SK-N-SH treated with all-trans-retinoic acid at 6 μM for 48 hours (cell line): Measurements from ENCODE around the gene CFL2.

Experiments used
- ATAC-seq: fragments of 200-7000 bp; cut with Tn5 transposase; 3 replicates; pipeline ENCODE4 v1.9.1; 2020; ENCODE audit warnings: mild to moderate bottlenecking, moderate library complexity
- ARNTL ChIP-seq: fragments of 450-650 bp; formaldehyde crosslinking; IDR thresholded peaks from 2 replicates; pipeline ENCODE4 v1.5.0; 2020; ENCODE audit warnings: low read depth, mild to moderate bottlenecking, moderate library complexity, borderline replicate concordance
- BACH2 ChIP-seq: fragments of 250-450 bp; sonication (Bioruptor Pico); IDR thresholded peaks from 2 replicates; pipeline ENCODE4 v1.9.0; 2021; ENCODE audit warnings: mild to moderate bottlenecking, borderline replicate concordance
- CREB5 ChIP-seq: fragments of 250-450 bp; sonication (Bioruptor Pico); IDR thresholded peaks from 2 replicates; pipeline ENCODE4 v1.5.1; 2020; ENCODE audit warnings: low read depth, mild to moderate bottlenecking, moderate library complexity
- CSDC2 ChIP-seq: fragments of 250-450 bp; sonication (Bioruptor Pico); IDR thresholded peaks from 2 replicates; pipeline ENCODE4 v1.5.0; 2020; ENCODE audit warnings: mild to moderate bottlenecking, moderate library complexity
- CSRNP3 ChIP-seq: fragments of 250-450 bp; sonication (Bioruptor Pico); IDR thresholded peaks from 2 replicates; pipeline ENCODE4 v1.5.1; 2021; ENCODE audit warnings: mild to moderate bottlenecking, moderate library complexity
- ESRRG ChIP-seq: fragments of 250-450 bp; sonication (Bioruptor Pico); IDR thresholded peaks from 2 replicates; pipeline ENCODE4 v1.6.1; 2021; ENCODE audit warnings: mild to moderate bottlenecking
- GLIS3 ChIP-seq: fragments of 250-450 bp; sonication (Bioruptor Pico); IDR thresholded peaks from 2 replicates; pipeline ENCODE4 v1.5.0; 2020; ENCODE audit warnings: mild to moderate bottlenecking, moderate library complexity
- ISL1 ChIP-seq: fragments of 250-450 bp; sonication (Bioruptor Pico); IDR thresholded peaks from 2 replicates; pipeline ENCODE4 v2.1.2; 2022; ENCODE audit warnings: mild to moderate bottlenecking, moderate library complexity
- OSR1 ChIP-seq: fragments of 250-450 bp; sonication (Bioruptor Pico); IDR thresholded peaks from 2 replicates; pipeline ENCODE4 v1.8.0; 2022; ENCODE audit warnings: moderate library complexity, mild to moderate bottlenecking, inconsistent platforms
- PATZ1 ChIP-seq: fragments of 250-450 bp; sonication (Bioruptor Pico); IDR thresholded peaks from 2 replicates; pipeline ENCODE4 v1.8.0; 2020; ENCODE audit warnings: mild to moderate bottlenecking, moderate library complexity, borderline replicate concordance
- POU6F1 ChIP-seq: fragments of 250-450 bp; sonication (Bioruptor Pico); IDR thresholded peaks from 2 replicates; pipeline ENCODE4 v1.8.0; 2021; ENCODE audit warnings: low read depth, mild to moderate bottlenecking, moderate library complexity, borderline replicate concordance
- PPARA ChIP-seq: fragments of 250-450 bp; sonication (Bioruptor Pico); IDR thresholded peaks from 2 replicates; pipeline ENCODE4 v1.5.0; 2020; ENCODE audit warnings: mild to moderate bottlenecking, borderline replicate concordance
- RARB ChIP-seq: fragments of 250-450 bp; sonication (Bioruptor Pico); IDR thresholded peaks from 2 replicates; pipeline ENCODE4 v1.8.0; 2021; ENCODE audit warnings: mild to moderate bottlenecking, moderate library complexity
- SNAI2 ChIP-seq: fragments of 250-450 bp; sonication (Bioruptor Pico); IDR thresholded peaks from 2 replicates; pipeline ENCODE4 v1.5.0; 2020; ENCODE audit warnings: mild to moderate bottlenecking, moderate library complexity
- TCF4 ChIP-seq: fragments of 250-450 bp; sonication (Bioruptor Pico); IDR thresholded peaks from 2 replicates; pipeline ENCODE4 v1.8.0; 2021; ENCODE audit warnings: mild to moderate bottlenecking, moderate library complexity, borderline replicate concordance
- TOX ChIP-seq: fragments of 250-450 bp; sonication (Bioruptor Pico); IDR thresholded peaks from 2 replicates; pipeline ENCODE4 v1.8.0; 2021; ENCODE audit warnings: mild to moderate bottlenecking, moderate library complexity, borderline replicate concordance
- TSHZ2 ChIP-seq: fragments of 250-450 bp; sonication (Bioruptor Pico); IDR thresholded peaks from 2 replicates; pipeline ENCODE4 v1.5.0; 2020; ENCODE audit warnings: mild to moderate bottlenecking, moderate library complexity
- ZFP3 ChIP-seq: fragments of 250-450 bp; sonication (Bioruptor Pico); IDR thresholded peaks from 2 replicates; pipeline ENCODE4 v1.5.0; 2020; ENCODE audit warnings: mild to moderate bottlenecking, moderate library complexity
- ZFP30 ChIP-seq: fragments of 450-650 bp; formaldehyde crosslinking; IDR thresholded peaks from 2 replicates; pipeline ENCODE4 v1.5.0; 2022; ENCODE audit warnings: mild to moderate bottlenecking, moderate library complexity
- ZNF565 ChIP-seq: fragments of 450-650 bp; formaldehyde crosslinking; conservative IDR thresholded peaks from 2 replicates; pipeline ENCODE4 v1.5.0; 2020; ENCODE audit warnings: low read depth, mild to moderate bottlenecking, moderate library complexity
- ZNF70 ChIP-seq: fragments of 450-650 bp; formaldehyde crosslinking; IDR thresholded peaks from 2 replicates; pipeline ENCODE4 v1.5.0; 2020; ENCODE audit warnings: mild to moderate bottlenecking, moderate library complexity
- ZNF8 ChIP-seq: fragments of 450-650 bp; formaldehyde crosslinking; IDR thresholded peaks from 2 replicates; pipeline ENCODE4 v1.5.0; 2020; ENCODE audit warnings: mild to moderate bottlenecking, moderate library complexity

Gene CFL2

GRCh38 chr14:34684578-34684977 lies 29.8 kb downstream of the CFL2 start (continued):
- TF ChIP-seq CREB5 = no peak
- TF ChIP-seq ZFP30 (CRISPR knock-in tag) = no peak

GRCh38 chr14:34682787-34683321 lies 31.5 kb downstream of the CFL2 start:
- ATAC-seq = peak; percentile 43
- TF ChIP-seq TSHZ2 (CRISPR knock-in tag) = no peak
- TF ChIP-seq POU6F1 (CRISPR knock-in tag) = no peak
- no peak for TF ChIP-seq ZNF565 (CRISPR knock-in tag)
- TF ChIP-seq TOX (CRISPR knock-in tag) = no peak
- no peak for TF ChIP-seq TCF4 (CRISPR knock-in tag)
- no peak for TF ChIP-seq ZNF8
- TF ChIP-seq OSR1 (CRISPR knock-in tag) = no peak
- no peak for TF ChIP-seq PATZ1 (CRISPR knock-in tag)
- no peak for TF ChIP-seq RARB (CRISPR knock-in tag)
- TF ChIP-seq SNAI2 = no peak
- TF ChIP-seq CREB5 = no peak
- no peak for TF ChIP-seq ARNTL (CRISPR knock-in tag)
- no peak for TF ChIP-seq ZNF70 (CRISPR knock-in tag)
- no peak for TF ChIP-seq ISL1 (CRISPR knock-in tag)
- no peak for TF ChIP-seq ZFP30 (CRISPR knock-in tag)
- no peak for TF ChIP-seq ZFP3 (CRISPR knock-in tag)
- TF ChIP-seq BACH2 (CRISPR knock-in tag) = no peak
- TF ChIP-seq GLIS3 (CRISPR knock-in tag) = no peak
- TF ChIP-seq ESRRG (CRISPR knock-in tag) = no peak
- TF ChIP-seq CSDC2 (CRISPR knock-in tag) = no peak

GRCh38 chr14:34680806-34681479 lies 33.5 kb downstream of the CFL2 start:
- peak; percentile 27; the same call in 1 of the 3 replicates for ATAC-seq
- TF ChIP-seq ESRRG (CRISPR knock-in tag) = no peak
- TF ChIP-seq PATZ1 (CRISPR knock-in tag) = no peak
- no peak for TF ChIP-seq ZNF8
- no peak for TF ChIP-seq PPARA
- TF ChIP-seq CSRNP3 (CRISPR knock-in tag) = no peak
- TF ChIP-seq OSR1 (CRISPR knock-in tag) = no peak
- TF ChIP-seq RARB (CRISPR knock-in tag) = no peak
- TF ChIP-seq CREB5 = no peak
- TF ChIP-seq ZFP3 (CRISPR knock-in tag) = no peak
- TF ChIP-seq TOX (CRISPR knock-in tag) = no peak
